ENCODE measurements around the gene CD7. TPM values are rescaled to one million over a fixed set of nuclear protein-coding genes. Genes with fewer than 3 reads are reported as not detected.

The CD7 gene
- total RNA-seq, 4 donors from 2014 or later, result 0.44 to 2.2 (median 1.8) TPM; not detected in 1

- no peak for TF ChIP-seq CTCF (IDR thresholded peaks at IDR 0.05; ENCODE audit: low read depth)
These were observed 38.5 kb downstream of the CD7 start for GRCh38 chr17:82278786-82279391.

- no peak for TF ChIP-seq CTCF (IDR thresholded peaks at IDR 0.05; ENCODE audit: low read depth)
These were observed 39.1 kb downstream of the CD7 start for GRCh38 chr17:82278308-82278707.

- no peak for TF ChIP-seq CTCF (IDR thresholded peaks at IDR 0.05; ENCODE audit: low read depth)
These were observed 39.6 kb downstream of the CD7 start for GRCh38 chr17:82277851-82278250.

- TF ChIP-seq CTCF (IDR thresholded peaks at IDR 0.05; ENCODE audit: low read depth), result no peak
These were observed 40.5 kb downstream of the CD7 start for GRCh38 chr17:82276938-82277337.

- TF ChIP-seq CTCF (IDR thresholded peaks at IDR 0.05; ENCODE audit: low read depth), result no peak
These were observed 42.1 kb downstream of the CD7 start for GRCh38 chr17:82275326-82275725.

GRCh38 chr17:82274134-82275020 is 43.0 kb downstream of the CD7 start:
- TF ChIP-seq CTCF (IDR thresholded peaks at IDR 0.05; ENCODE audit: low read depth), result no peak

- no peak for TF ChIP-seq CTCF (IDR thresholded peaks at IDR 0.05; ENCODE audit: low read depth)
These were observed 43.9 kb downstream of the CD7 start, which contains the start of gene CSNK1D for GRCh38 chr17:82273327-82274133. TSS of gene CSNK1D (minus strand) at chr17:82273700. CDS start at chr17:82273381, 319 bp downstream.

All from subcutaneous adipose tissue (tissue), 4 donors.